ENCODE results near the gene UGT2B10. TPM values are rescaled to one million over a fixed set of nuclear protein-coding genes. Genes with fewer than 3 reads are reported as not detected.
A peak's percentile ranks its signal among the peaks of the same experiment; 100 is the strongest.
"Not testable (repeated sequence)": the region's sequence is repeated elsewhere in the genome, so short reads cannot be mapped to it uniquely, and the experiment has no call there.

UGT2B10 gene
- total and polyA plus RNA-seq, 2 experiments from 2014 or later, result 2.6 to 31.0 TPM

DNA sequence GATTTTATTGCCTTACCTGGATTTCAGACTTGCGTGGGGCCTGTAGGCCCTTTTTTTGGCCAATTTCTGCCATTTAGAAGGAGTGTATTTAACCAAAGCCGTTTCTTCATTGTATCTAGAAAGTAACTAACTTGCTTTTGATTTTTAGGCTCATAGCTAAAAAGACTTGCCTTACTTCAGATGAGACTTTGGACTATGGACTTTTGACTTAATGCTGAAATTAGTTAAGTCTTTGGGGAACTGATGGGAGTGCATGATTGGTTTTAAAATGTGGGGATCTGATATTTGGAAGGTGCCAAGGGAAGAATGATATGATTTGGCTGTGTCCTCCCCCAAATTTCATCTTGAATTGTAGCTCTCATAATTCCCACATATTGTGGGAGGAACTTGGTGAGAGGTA is 7.7 kb upstream of the UGT2B10 start:
- Histone ChIP-seq H3K79me2 (no peaks in the 10 kb centered on the region), H3K27ac (no peak overlapping the region), H4K20me1 (ENCODE audit: insufficient read depth, poor library complexity, severe bottlenecking) (no peaks in the 10 kb centered on the region), H3K36me3 (replicated peaks; ENCODE audit: insufficient read depth, low read depth) (no peaks in the 10 kb centered on the region), H2AFZ (no peak overlapping the region), H3K4me2 (no peak overlapping the region), H3K4me1 (ENCODE audit: insufficient read depth) (no peaks in the 10 kb centered on the region), H3K9me3 (ENCODE audit: low read depth) (no peaks in the 10 kb centered on the region), H3K9me2 (replicated peaks; ENCODE audit: insufficient read depth) (no peaks in the 10 kb centered on the region), H3K27me3 (no peaks in the 10 kb centered on the region), H3K4me3 (no peak overlapping the region)
- TF ChIP-seq EZH2phosphoT487 (IDR thresholded peaks at IDR 0.05; ENCODE audit: low read depth, severe bottlenecking, unreplicated experiment), result no peak
- TF ChIP-seq EZH2 (IDR thresholded peaks at IDR 0.05; ENCODE audit: borderline replicate concordance), result no peak
- TF ChIP-seq, protein P1, sequence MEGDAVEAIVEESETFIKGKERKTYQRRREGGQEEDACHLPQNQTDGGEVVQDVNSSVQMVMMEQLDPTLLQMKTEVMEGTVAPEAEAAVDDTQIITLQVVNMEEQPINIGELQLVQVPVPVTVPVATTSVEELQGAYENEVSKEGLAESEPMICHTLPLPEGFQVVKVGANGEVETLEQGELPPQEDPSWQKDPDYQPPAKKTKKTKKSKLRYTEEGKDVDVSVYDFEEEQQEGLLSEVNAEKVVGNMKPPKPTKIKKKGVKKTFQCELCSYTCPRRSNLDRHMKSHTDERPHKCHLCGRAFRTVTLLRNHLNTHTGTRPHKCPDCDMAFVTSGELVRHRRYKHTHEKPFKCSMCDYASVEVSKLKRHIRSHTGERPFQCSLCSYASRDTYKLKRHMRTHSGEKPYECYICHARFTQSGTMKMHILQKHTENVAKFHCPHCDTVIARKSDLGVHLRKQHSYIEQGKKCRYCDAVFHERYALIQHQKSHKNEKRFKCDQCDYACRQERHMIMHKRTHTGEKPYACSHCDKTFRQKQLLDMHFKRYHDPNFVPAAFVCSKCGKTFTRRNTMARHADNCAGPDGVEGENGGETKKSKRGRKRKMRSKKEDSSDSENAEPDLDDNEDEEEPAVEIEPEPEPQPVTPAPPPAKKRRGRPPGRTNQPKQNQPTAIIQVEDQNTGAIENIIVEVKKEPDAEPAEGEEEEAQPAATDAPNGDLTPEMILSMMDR (IDR thresholded peaks at IDR 0.05; ENCODE audit: poor library complexity), result no peak
- WGBS (ENCODE audit: low lambda C conversion rate, missing lambda C conversion rate), result 50% methylated on average over 2 of the region's 2 CpGs
- DNase-seq (ENCODE audit: low spot score), result no peak

DNA sequence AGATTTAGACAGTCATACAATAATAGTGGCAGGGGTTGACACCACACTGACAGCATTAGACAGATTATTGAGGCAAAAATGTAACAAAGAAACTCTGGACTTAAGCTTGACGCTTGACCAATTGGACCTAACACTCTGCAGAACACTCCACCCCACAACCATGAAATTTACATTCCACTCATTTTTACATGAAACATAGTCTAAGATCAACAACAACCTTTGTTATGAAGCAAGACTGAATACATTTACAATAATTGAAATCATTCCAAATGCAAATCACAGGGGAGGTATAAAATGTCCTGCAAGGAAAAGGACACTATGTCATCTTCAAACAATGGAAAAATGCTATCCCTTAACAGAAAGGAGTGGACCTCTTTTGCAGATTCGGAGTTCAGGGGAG is 4.9 kb upstream of the UGT2B10 start:
- Histone ChIP-seq H4K20me1 (ENCODE audit: insufficient read depth, poor library complexity, severe bottlenecking) (no peaks in the 10 kb centered on the region), H3K79me2 (no peaks in the 10 kb centered on the region), H3K4me1 (ENCODE audit: insufficient read depth) (no peaks in the 10 kb centered on the region), H3K36me3 (replicated peaks; ENCODE audit: insufficient read depth, low read depth) (no peaks in the 10 kb centered on the region), H3K4me3 (no peak overlapping the region), H2AFZ (no peak overlapping the region), H3K9me3 (ENCODE audit: low read depth) (no peaks in the 10 kb centered on the region), H3K9me2 (replicated peaks; ENCODE audit: insufficient read depth) (no peaks in the 10 kb centered on the region), H3K27me3 (no peaks in the 10 kb centered on the region), H3K27ac (no peak overlapping the region), H3K4me2 (no peak overlapping the region)
- TF ChIP-seq EZH2 (IDR thresholded peaks at IDR 0.05; ENCODE audit: borderline replicate concordance) (no peak), EZH2phosphoT487 (IDR thresholded peaks at IDR 0.05; ENCODE audit: low read depth, severe bottlenecking, unreplicated experiment) (no peak)
- TF ChIP-seq, protein P1 (IDR thresholded peaks at IDR 0.05; ENCODE audit: poor library complexity), result no peak
- no peak for DNase-seq (ENCODE audit: low spot score)
- 95% methylated on average over 2 of the region's 2 CpGs for WGBS (ENCODE audit: low lambda C conversion rate, missing lambda C conversion rate)

DNA sequence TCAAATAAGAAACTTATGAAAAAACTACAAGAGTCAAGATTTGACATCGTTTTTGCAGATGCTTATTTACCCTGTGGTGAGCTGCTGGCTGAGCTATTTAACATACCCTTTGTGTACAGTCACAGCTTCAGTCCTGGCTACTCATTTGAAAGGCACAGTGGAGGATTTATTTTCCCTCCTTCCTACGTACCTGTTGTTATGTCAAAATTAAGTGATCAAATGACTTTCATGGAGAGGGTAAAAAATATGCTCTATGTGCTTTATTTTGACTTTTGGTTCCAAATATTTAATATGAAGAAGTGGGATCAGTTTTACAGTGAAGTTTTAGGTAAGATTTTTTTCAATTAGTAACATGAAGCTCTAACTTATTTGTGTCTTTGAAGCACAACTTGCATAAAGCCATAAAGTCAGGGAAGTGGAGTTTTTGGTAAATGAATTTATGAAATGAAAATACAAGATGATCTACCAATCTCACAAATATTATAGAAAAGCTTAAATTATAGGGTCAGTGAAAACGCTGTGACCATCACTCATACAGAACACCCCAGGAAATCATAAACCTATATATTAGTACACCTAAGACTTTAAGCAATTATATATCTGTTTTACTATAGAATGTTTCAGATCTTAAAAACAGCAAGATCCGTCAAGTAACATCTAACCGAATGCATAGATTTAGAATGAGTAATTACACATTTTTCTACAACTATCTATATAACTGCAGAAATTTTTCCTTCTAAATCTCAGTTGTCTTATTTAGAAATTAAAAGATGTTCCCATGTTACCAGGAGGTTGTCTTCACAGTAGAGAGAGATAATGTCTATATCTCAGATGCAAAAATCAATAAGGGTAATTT is 844 bp downstream of the UGT2B10 start:
- Histone ChIP-seq H2AFZ (peak overlapping the region; percentile 46), H3K27ac (peak overlapping the region; percentile 19), H3K4me2 (peak overlapping the region; percentile 23)
- not testable (repeated sequence) for H3K27me3 ChIP-seq; H3K9me2 ChIP-seq (replicated peaks; ENCODE audit: insufficient read depth); H3K36me3 ChIP-seq (replicated peaks; ENCODE audit: insufficient read depth, low read depth); H3K79me2 ChIP-seq; H3K9me3 ChIP-seq (ENCODE audit: low read depth); H3K4me3 ChIP-seq; H3K4me1 ChIP-seq (ENCODE audit: insufficient read depth); H4K20me1 ChIP-seq (ENCODE audit: insufficient read depth, poor library complexity, severe bottlenecking); DNase-seq (ENCODE audit: low spot score)
- 63% methylated on average over 5 of the region's 5 CpGs for WGBS (ENCODE audit: low lambda C conversion rate, missing lambda C conversion rate)

DNA sequence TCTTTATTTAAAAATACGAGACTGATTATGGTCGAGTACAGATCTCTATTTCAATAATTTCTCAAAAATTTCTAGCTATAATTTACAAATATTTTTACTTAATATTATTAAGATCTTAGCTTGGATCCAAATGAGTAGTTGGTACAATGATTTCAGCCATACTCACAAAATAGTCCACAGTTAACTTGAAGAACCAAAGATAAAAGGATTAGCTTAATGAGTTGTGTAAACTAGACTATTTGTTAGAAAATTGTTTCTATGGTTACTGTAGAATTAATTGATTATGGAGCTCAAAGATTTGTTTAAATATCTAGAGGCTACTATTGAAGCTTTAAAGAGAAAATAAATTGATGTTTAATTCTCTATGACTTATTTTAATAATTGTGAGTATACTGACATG is 1.6 kb downstream of the UGT2B10 start:
- no peak overlapping the region for H3K4me3 ChIP-seq
- H3K4me2 ChIP-seq, result no peak overlapping the region
- WGBS (ENCODE audit: low lambda C conversion rate, missing lambda C conversion rate), result 94% methylated on average over 2 of the region's 2 CpGs
- no peaks in the 10 kb centered on the region for H3K79me2 ChIP-seq
- H3K27me3 ChIP-seq, result no peaks in the 10 kb centered on the region
- no peaks in the 10 kb centered on the region for H3K9me3 ChIP-seq (ENCODE audit: low read depth)
- no peak overlapping the region for H2AFZ ChIP-seq
- no peaks in the 10 kb centered on the region for H3K9me2 ChIP-seq (replicated peaks; ENCODE audit: insufficient read depth)
- no peaks in the 10 kb centered on the region for H4K20me1 ChIP-seq (ENCODE audit: insufficient read depth, poor library complexity, severe bottlenecking)
- H3K27ac ChIP-seq, result no peak overlapping the region
- no peaks in the 10 kb centered on the region for H3K36me3 ChIP-seq (replicated peaks; ENCODE audit: insufficient read depth, low read depth)
- peaks cover 5% of the 10 kb centered on the region for H3K4me1 ChIP-seq (ENCODE audit: insufficient read depth)
- TF ChIP-seq EZH2 (IDR thresholded peaks at IDR 0.05; ENCODE audit: borderline replicate concordance) (no peak), EZH2phosphoT487 (IDR thresholded peaks at IDR 0.05; ENCODE audit: low read depth, severe bottlenecking, unreplicated experiment) (no peak)
- TF ChIP-seq, protein P1 (IDR thresholded peaks at IDR 0.05; ENCODE audit: poor library complexity), result no peak
- DNase-seq (ENCODE audit: low spot score), result no peak

DNA sequence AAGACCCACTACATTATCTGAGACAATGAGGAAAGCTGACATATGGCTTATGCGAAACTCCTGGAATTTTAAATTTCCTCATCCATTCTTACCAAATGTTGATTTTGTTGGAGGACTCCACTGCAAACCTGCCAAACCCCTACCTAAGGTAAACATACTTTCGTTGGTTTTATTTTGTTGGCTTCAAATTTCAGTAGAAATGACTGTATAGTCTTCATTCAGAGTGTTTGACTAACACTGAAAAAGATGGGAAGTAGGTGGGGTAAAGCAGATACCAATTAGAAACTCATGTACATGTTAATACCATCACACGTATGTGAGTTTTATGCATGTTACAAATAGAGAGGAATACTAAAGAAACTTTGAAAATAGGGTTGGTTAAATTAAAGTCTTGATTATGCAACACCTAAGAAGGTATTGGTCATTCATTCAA is 2.3 kb downstream of the UGT2B10 start:
- 68% methylated on average over 3 of the region's 3 CpGs for WGBS (ENCODE audit: low lambda C conversion rate, missing lambda C conversion rate)
- H3K9me3 ChIP-seq (ENCODE audit: low read depth); H3K27me3 ChIP-seq; H3K79me2 ChIP-seq; H3K4me3 ChIP-seq; H3K4me2 ChIP-seq; DNase-seq (ENCODE audit: low spot score); H3K9me2 ChIP-seq (replicated peaks; ENCODE audit: insufficient read depth); H3K4me1 ChIP-seq (ENCODE audit: insufficient read depth); H3K36me3 ChIP-seq (replicated peaks; ENCODE audit: insufficient read depth, low read depth); H2AFZ ChIP-seq; H3K27ac ChIP-seq; H4K20me1 ChIP-seq (ENCODE audit: insufficient read depth, poor library complexity, severe bottlenecking): not testable (repeated sequence)

Measured in hepatocyte (in vitro differentiated cells).